Neural progenitor cell (in vitro differentiated cells): ENCODE measurements around the gene SFMBT1. TPM values are rescaled to one million over a fixed set of nuclear protein-coding genes. Genes with fewer than 3 reads are reported as not detected.

Experiments
- DNase-seq: peaks from one replicate; pipeline ENCODE4 v3.0.0-alpha.2; 2016; ENCODE audit warnings: low spot score
- H2AFZ ChIP-seq: fragments of 200-600 bp; sonication (generic); replicated peaks from 2 replicates; pipeline ENCODE4 v1.6.1; 2016; ENCODE audit warnings: antibody characterized with exemption
- H3F3A ChIP-seq: fragments of 200-600 bp; sonication (generic); 2 replicates; pipeline ENCODE4 v1.6.1; 2016; ENCODE audit warnings: antibody characterized with exemption, low read depth
- H3K27ac ChIP-seq: fragments of 200-600 bp; sonication (generic); 2 replicates; pipeline ENCODE4 v1.5.1; 2016; ENCODE audit warnings: mild to moderate bottlenecking
- H3K27me3 ChIP-seq: fragments of 200-600 bp; sonication (generic); 2 replicates; pipeline ENCODE4 v1.6.1; 2016; ENCODE audit warnings: mild to moderate bottlenecking, moderate library complexity
- H3K36me3 ChIP-seq: fragments of 200-600 bp; sonication (generic); 2 replicates; pipeline ENCODE4 v1.5.1; 2016
- H3K4me1 ChIP-seq: fragments of 200-600 bp; sonication (generic); 2 replicates; pipeline ENCODE4 v1.6.1; 2016; ENCODE audit warnings: mixed run types
- H3K4me2 ChIP-seq: fragments of 200-600 bp; sonication (generic); 2 replicates; pipeline ENCODE4 v1.6.1; 2016
- H3K4me3 ChIP-seq: fragments of 200-600 bp; sonication (generic); 2 replicates; pipeline ENCODE4 v1.5.1; 2016
- H3K79me2 ChIP-seq: fragments of 200-600 bp; sonication (generic); 2 replicates; pipeline ENCODE4 v1.6.1; 2016; ENCODE audit warnings: low read depth
- H3K9ac ChIP-seq: fragments of 200-600 bp; sonication (generic); 2 replicates; pipeline ENCODE4 v1.6.1; 2016
- H3K9me3 ChIP-seq: fragments of 200-600 bp; sonication (generic); 2 replicates; pipeline ENCODE4 v1.5.1; 2016; ENCODE audit warnings: low read depth
- H4K20me1 ChIP-seq: fragments of 200-600 bp; sonication (generic); 2 replicates; pipeline ENCODE4 v1.6.1; 2016; ENCODE audit warnings: low read depth
- H3K27ac Mint-ChIP-seq: 3 replicates; pipeline ENCODE4 v1.8.0; 2021; ENCODE audit warnings: mixed read lengths
- H3K27me3 Mint-ChIP-seq: 2 replicates; pipeline ENCODE4 v1.8.0; 2022; ENCODE audit warnings: low read depth, mild to moderate bottlenecking, inconsistent platforms, moderate library complexity, mixed read lengths; ENCODE audit not compliant: insufficient read depth
- H3K36me3 Mint-ChIP-seq: 3 replicates; pipeline ENCODE4 v1.8.0; 2021; ENCODE audit warnings: mixed read lengths
- H3K4me1 Mint-ChIP-seq: 3 replicates; pipeline ENCODE4 v1.8.0; 2021; ENCODE audit warnings: mixed read lengths
- H3K4me3 Mint-ChIP-seq: 3 replicates; pipeline ENCODE4 v1.8.0; 2021; ENCODE audit warnings: mild to moderate bottlenecking, moderate library complexity, mixed read lengths
- H3K9me3 Mint-ChIP-seq: 3 replicates; pipeline ENCODE4 v1.8.0; 2020; ENCODE audit warnings: mixed read lengths
- EZH2 ChIP-seq: fragments of 200-600 bp; sonication (generic); IDR thresholded peaks from 2 replicates; pipeline ENCODE4 v1.6.1; 2017; ENCODE audit warnings: antibody characterized with exemption, mild to moderate bottlenecking, moderate library complexity
- EZH2phosphoT487 ChIP-seq: fragments of 200-600 bp; sonication (generic); IDR thresholded peaks from 2 replicates; pipeline ENCODE4 v1.6.1; 2017; ENCODE audit warnings: antibody characterized with exemption
- total RNA-seq: library from RNA; depleted of rRNA; stranded (reverse); fragments of >200 nt; gene quantifications from 2 replicates; pipeline ENCODE4 v1.2.3, GENCODE V29; 2015; ENCODE audit warnings: low replicate concordance
- TF ChIP-seq, protein P1 (sequence below): fragments of 200-600 bp; sonication (generic); IDR thresholded peaks from 2 replicates; pipeline ENCODE4 v1.5.1; 2017; ENCODE audit warnings: antibody characterized with exemption, mild to moderate bottlenecking

SFMBT1 gene
- total RNA-seq, 1 donor from 2014 or later = 18.5 TPM

DNA sequence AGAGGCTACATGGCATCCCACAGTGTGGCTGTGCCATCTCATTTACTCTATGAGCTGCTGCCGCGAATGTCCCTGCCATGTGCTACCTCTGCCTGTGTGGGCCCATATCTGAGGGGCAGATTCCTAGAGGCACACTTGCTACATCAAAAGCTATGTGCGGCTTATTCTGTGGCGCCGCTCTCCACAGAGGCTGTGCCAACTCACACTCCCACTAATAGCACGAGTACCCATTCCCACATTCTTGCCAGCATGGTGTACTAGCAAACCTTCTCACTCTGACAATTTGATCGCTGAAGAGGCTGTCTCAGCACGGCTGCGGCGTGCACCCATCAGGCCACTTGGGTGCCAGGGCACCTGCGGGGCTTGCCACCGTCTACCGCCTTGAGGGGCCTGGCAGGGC is 179.9 kb downstream of the SFMBT1 start:
- TF ChIP-seq EZH2 (no peak), EZH2phosphoT487 (no peak)
- TF ChIP-seq, protein P1, sequence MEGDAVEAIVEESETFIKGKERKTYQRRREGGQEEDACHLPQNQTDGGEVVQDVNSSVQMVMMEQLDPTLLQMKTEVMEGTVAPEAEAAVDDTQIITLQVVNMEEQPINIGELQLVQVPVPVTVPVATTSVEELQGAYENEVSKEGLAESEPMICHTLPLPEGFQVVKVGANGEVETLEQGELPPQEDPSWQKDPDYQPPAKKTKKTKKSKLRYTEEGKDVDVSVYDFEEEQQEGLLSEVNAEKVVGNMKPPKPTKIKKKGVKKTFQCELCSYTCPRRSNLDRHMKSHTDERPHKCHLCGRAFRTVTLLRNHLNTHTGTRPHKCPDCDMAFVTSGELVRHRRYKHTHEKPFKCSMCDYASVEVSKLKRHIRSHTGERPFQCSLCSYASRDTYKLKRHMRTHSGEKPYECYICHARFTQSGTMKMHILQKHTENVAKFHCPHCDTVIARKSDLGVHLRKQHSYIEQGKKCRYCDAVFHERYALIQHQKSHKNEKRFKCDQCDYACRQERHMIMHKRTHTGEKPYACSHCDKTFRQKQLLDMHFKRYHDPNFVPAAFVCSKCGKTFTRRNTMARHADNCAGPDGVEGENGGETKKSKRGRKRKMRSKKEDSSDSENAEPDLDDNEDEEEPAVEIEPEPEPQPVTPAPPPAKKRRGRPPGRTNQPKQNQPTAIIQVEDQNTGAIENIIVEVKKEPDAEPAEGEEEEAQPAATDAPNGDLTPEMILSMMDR = no peak
- H3K27ac Mint-ChIP-seq = no peak overlapping the region
- no peak overlapping the region for H3K27ac ChIP-seq
- no peak overlapping the region for H2AFZ ChIP-seq
- no peak for DNase-seq
- H3K4me2 ChIP-seq = no peak overlapping the region
- H3F3A ChIP-seq = no peaks in the 10 kb centered on the region
- H3K9me3 Mint-ChIP-seq = peaks cover 14% of the 10 kb centered on the region
- peaks cover 15% of the 10 kb centered on the region for H3K36me3 Mint-ChIP-seq
- no peaks in the 10 kb centered on the region for H3K4me1 ChIP-seq
- H3K36me3 ChIP-seq = no peaks in the 10 kb centered on the region
- no peaks in the 10 kb centered on the region for H3K4me1 Mint-ChIP-seq
- peaks cover 2% of the 10 kb centered on the region for H3K27me3 Mint-ChIP-seq
- H3K9me3 ChIP-seq = no peaks in the 10 kb centered on the region
- H3K4me3 ChIP-seq = no peak overlapping the region
- no peak overlapping the region for H3K9ac ChIP-seq
- no peaks in the 10 kb centered on the region for H3K79me2 ChIP-seq
- H4K20me1 ChIP-seq = no peaks in the 10 kb centered on the region
- H3K27me3 ChIP-seq = no peaks in the 10 kb centered on the region
- no peak overlapping the region for H3K4me3 Mint-ChIP-seq

DNA sequence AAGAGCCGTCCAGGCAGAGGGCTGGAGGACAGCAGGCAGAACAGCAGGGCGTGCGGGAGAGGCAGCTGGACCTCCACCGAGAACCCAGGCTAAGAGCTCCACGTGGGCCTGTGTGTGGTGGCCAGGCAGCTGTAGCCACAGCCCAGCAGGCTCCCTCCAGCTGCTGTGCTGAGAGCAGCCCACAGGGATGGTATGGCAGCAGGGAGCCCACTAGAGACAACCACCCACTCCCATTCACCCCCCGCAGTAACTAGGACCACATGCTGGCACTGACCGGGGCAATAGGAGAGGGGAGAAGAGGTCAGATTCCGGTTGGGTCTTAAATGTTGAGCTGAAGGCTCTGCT is 185.5 kb downstream of the SFMBT1 start:
- no peak for TF ChIP-seq EZH2
- TF ChIP-seq EZH2phosphoT487 = no peak
- TF ChIP-seq, protein P1 = no peak
- Histone ChIP-seq H3F3A (no peaks in the 10 kb centered on the region), H3K27ac (no peak overlapping the region), H3K79me2 (no peaks in the 10 kb centered on the region), H3K27me3 (no peaks in the 10 kb centered on the region), H3K4me2 (no peak overlapping the region), H2AFZ (no peak overlapping the region), H3K9ac (no peak overlapping the region), H3K4me3 (no peak overlapping the region), H4K20me1 (no peaks in the 10 kb centered on the region), H3K36me3 (no peaks in the 10 kb centered on the region), H3K9me3 (no peaks in the 10 kb centered on the region), H3K4me1 (no peaks in the 10 kb centered on the region)
- Mint-ChIP-seq H3K36me3 (peaks cover 13% of the 10 kb centered on the region), H3K4me1 (no peaks in the 10 kb centered on the region), H3K4me3 (no peak overlapping the region), H3K9me3 (peaks cover 9% of the 10 kb centered on the region), H3K27me3 (no peaks in the 10 kb centered on the region), H3K27ac (no peak overlapping the region)
- no peak for DNase-seq

DNA sequence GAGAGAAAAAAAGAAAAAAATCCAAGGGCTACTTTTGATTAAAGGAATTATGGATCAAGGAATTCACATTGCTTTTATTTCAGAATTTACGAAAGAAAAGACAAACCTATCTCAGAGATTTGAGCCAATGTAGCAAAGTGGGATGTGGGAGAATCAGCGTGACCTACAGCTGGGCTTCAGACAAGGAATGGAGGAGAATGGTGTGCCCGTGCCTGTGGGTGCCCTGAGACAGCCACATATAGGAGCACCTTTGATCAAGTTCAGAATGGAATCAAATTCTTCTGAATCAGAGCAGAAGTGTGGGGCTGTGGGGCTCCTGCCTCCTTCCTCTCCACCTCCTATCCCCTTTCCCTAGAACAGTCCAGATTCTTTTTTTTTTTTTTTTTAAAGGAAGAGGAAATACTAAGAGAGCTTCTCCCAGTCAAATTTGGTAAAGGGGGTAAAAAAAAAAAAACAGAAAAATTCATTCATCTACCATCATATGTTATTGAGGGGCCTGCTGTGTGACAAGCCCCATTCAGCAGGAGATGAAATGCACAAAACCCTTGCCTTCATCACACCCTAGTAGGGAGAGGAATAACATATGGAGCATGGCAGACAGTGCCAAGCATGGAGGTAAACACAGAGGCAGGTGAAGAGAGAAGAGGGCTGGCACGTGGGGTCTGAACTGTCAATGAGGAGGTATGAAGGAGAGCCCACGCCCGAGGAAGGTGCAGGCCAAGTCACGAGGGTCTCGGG is 186.0 kb downstream of the SFMBT1 start:
- no peaks in the 10 kb centered on the region for H3K4me1 ChIP-seq
- no peaks in the 10 kb centered on the region for H3K36me3 ChIP-seq
- H3K27ac ChIP-seq = no peak overlapping the region
- Mint-ChIP-seq H3K36me3 (peaks cover 10% of the 10 kb centered on the region), H3K27me3 (no peaks in the 10 kb centered on the region), H3K4me1 (no peaks in the 10 kb centered on the region), H3K27ac (no peak overlapping the region), H3K9me3 (peaks cover 6% of the 10 kb centered on the region), H3K4me3 (no peak overlapping the region)
- no peak overlapping the region for H3K4me2 ChIP-seq
- no peaks in the 10 kb centered on the region for H3F3A ChIP-seq
- no peaks in the 10 kb centered on the region for H3K9me3 ChIP-seq
- H3K4me3 ChIP-seq = no peak overlapping the region
- no peaks in the 10 kb centered on the region for H3K27me3 ChIP-seq
- no peak overlapping the region for H3K9ac ChIP-seq
- DNase-seq = no peak
- H3K79me2 ChIP-seq = no peaks in the 10 kb centered on the region
- no peaks in the 10 kb centered on the region for H4K20me1 ChIP-seq
- no peak for TF ChIP-seq EZH2phosphoT487
- TF ChIP-seq, protein P1 = no peak
- no peak for TF ChIP-seq EZH2
- H2AFZ ChIP-seq = no peak overlapping the region
